Brain microvascular endothelial cell (primary cell): ENCODE data around the gene CAPN5.

Source experiments
- DNase-seq: peaks from one replicate; pipeline ENCODE4 v3.0.0-alpha.2; 2020
- H3K27ac ChIP-seq: fragments of 250-450 bp; sonication (Bioruptor Pico); 2 replicates; pipeline ENCODE4 v1.5.1; 2020; ENCODE audit warnings: mild to moderate bottlenecking, moderate library complexity
- H3K27me3 ChIP-seq: fragments of 250-450 bp; sonication (Bioruptor Pico); replicated peaks from 2 replicates; pipeline ENCODE4 v1.5.1; 2020; ENCODE audit warnings: mild to moderate bottlenecking
- H3K36me3 ChIP-seq: fragments of 250-450 bp; sonication (Bioruptor Pico); replicated peaks from 2 replicates; pipeline ENCODE4 v1.5.1; 2020; ENCODE audit warnings: mild to moderate bottlenecking
- H3K4me3 ChIP-seq: 2 replicates; pipeline ENCODE4 v1.5.1; 2011; ENCODE audit warnings: low read depth, mild to moderate bottlenecking, control low read depth, low read length, moderate library complexity
- CTCF ChIP-seq: IDR thresholded peaks from 2 replicates; pipeline ENCODE4 v1.5.1; 2011; ENCODE audit warnings: low read depth, mild to moderate bottlenecking, moderate library complexity, low read length, control low read depth, inconsistent platforms; ENCODE audit errors: missing control alignments
- in situ Hi-C: cut with HindIII; loops from 2 replicates; pipeline ENCODE4 v1.10.0; 2017; ENCODE audit warnings: low sequenced_read_pairs, low pct_ligation_motif_present

Gene CAPN5

GRCh38 chr11:77089004-77089545 is 22.3 kb downstream of the CAPN5 start:
- no peak overlapping the region for H3K4me3 ChIP-seq
- no peak for TF ChIP-seq CTCF
- peaks cover 3% of the 10 kb centered on the region for H3K36me3 ChIP-seq
- DNase-seq, result no peak
- no peak overlapping the region for H3K27ac ChIP-seq
- no peaks in the 10 kb centered on the region for H3K27me3 ChIP-seq
- in situ Hi-C loops, result no loop called here

GRCh38 chr11:77090046-77090372 is 23.2 kb downstream of the CAPN5 start:
- Histone ChIP-seq H3K27me3 (no peaks in the 10 kb centered on the region), H3K4me3 (no peak overlapping the region), H3K27ac (no peak overlapping the region), H3K36me3 (peaks cover 3% of the 10 kb centered on the region)
- DNase-seq, result no peak
- no peak for TF ChIP-seq CTCF
- in situ Hi-C loops, result no loop called here

- no peak for TF ChIP-seq CTCF
- in situ Hi-C loops, result no loop called here
- DNase-seq, result no peak
- H3K27me3 ChIP-seq, result no peaks in the 10 kb centered on the region
- no peak overlapping the region for H3K27ac ChIP-seq
- no peak overlapping the region for H3K4me3 ChIP-seq
- H3K36me3 ChIP-seq, result peaks cover 2% of the 10 kb centered on the region
Observed at GRCh38 chr11:77090373-77091111, 23.8 kb downstream of the CAPN5 start.

- Histone ChIP-seq H3K27me3 (no peaks in the 10 kb centered on the region), H3K4me3 (no peak overlapping the region), H3K27ac (no peak overlapping the region), H3K36me3 (no peaks in the 10 kb centered on the region)
- in situ Hi-C loops, result no loop called here
- TF ChIP-seq CTCF, result peak; percentile 99
- peak; percentile 65 for DNase-seq
Observed at GRCh38 chr11:77091146-77091940, 24.6 kb downstream of the CAPN5 start.

- DNase-seq, result no peak
- Histone ChIP-seq H3K27me3 (no peaks in the 10 kb centered on the region), H3K27ac (no peak overlapping the region), H3K36me3 (no peaks in the 10 kb centered on the region), H3K4me3 (no peak overlapping the region)
- in situ Hi-C loops, result no loop called here
- TF ChIP-seq CTCF, result no peak
Observed at GRCh38 chr11:77092382-77092781, 25.6 kb downstream of the CAPN5 start.
